ENCODE results near the gene ALK.

DNA sequence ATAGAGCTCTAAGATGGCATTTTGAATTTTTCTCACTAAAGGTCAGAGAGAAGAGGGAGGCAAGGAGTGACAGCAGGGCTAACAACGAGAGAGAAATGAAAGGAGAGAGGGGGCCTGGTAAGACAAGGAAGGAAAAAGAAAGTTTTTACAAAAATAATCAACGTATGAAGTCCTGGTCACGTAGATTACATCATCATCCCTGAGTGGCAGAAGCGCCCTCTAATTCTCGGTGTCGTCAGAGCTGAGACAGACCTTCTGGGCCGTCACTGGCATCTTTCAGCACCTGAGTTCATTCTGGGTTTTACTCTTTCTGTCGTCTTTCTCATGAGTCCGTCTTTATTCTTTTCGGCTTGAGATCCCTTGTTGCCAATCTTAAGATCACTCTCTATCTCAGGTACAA, 329.8 kb downstream of the ALK start:
- TF ChIP-seq, protein P1, sequence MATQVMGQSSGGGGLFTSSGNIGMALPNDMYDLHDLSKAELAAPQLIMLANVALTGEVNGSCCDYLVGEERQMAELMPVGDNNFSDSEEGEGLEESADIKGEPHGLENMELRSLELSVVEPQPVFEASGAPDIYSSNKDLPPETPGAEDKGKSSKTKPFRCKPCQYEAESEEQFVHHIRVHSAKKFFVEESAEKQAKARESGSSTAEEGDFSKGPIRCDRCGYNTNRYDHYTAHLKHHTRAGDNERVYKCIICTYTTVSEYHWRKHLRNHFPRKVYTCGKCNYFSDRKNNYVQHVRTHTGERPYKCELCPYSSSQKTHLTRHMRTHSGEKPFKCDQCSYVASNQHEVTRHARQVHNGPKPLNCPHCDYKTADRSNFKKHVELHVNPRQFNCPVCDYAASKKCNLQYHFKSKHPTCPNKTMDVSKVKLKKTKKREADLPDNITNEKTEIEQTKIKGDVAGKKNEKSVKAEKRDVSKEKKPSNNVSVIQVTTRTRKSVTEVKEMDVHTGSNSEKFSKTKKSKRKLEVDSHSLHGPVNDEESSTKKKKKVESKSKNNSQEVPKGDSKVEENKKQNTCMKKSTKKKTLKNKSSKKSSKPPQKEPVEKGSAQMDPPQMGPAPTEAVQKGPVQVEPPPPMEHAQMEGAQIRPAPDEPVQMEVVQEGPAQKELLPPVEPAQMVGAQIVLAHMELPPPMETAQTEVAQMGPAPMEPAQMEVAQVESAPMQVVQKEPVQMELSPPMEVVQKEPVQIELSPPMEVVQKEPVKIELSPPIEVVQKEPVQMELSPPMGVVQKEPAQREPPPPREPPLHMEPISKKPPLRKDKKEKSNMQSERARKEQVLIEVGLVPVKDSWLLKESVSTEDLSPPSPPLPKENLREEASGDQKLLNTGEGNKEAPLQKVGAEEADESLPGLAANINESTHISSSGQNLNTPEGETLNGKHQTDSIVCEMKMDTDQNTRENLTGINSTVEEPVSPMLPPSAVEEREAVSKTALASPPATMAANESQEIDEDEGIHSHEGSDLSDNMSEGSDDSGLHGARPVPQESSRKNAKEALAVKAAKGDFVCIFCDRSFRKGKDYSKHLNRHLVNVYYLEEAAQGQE (IDR thresholded peaks at IDR 0.05; ENCODE audit: low read depth) = no peak
- TF ChIP-seq TAF1 (IDR thresholded peaks at IDR 0.05; ENCODE audit: low read depth) = no peak
- no peak for TF ChIP-seq EP300 (IDR thresholded peaks at IDR 0.05; ENCODE audit: borderline replicate concordance)
- no peak for TF ChIP-seq YY1 (IDR thresholded peaks at IDR 0.05; ENCODE audit: low read depth)
- TF ChIP-seq, protein P2, sequence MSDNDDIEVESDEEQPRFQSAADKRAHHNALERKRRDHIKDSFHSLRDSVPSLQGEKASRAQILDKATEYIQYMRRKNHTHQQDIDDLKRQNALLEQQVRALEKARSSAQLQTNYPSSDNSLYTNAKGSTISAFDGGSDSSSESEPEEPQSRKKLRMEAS (IDR thresholded peaks at IDR 0.05) = no peak
- no peak for TF ChIP-seq EGR1 (IDR thresholded peaks at IDR 0.05)
- TF ChIP-seq FOXM1 (IDR thresholded peaks at IDR 0.05; ENCODE audit: borderline replicate concordance, low read depth) = no peak
- TF ChIP-seq CREB1 (IDR thresholded peaks at IDR 0.05; ENCODE audit: low read depth) = no peak
- TF ChIP-seq RAD21 (IDR thresholded peaks at IDR 0.05; ENCODE audit: low read depth) = no peak
- no peak for TF ChIP-seq ZBTB7A (IDR thresholded peaks at IDR 0.05; ENCODE audit: low read depth)

All from Ishikawa (cell line).